Thyroid gland (tissue), 4 donors: ENCODE results near the gene CRY1.

Source experiments
- POLR2A ChIP-seq, 2 donors: fragments of 450-650 bp; IDR thresholded peaks; one replicate each; pipeline ENCODE4 v1.6.1; 2017; ENCODE audit warnings: antibody characterized with exemption in 2 of 2, mild to moderate bottlenecking in 2 of 2, moderate library complexity in 1 of 2
- TF ChIP-seq, protein P1 (sequence below), 6 experiments: fragments of 200-600 bp in 3 of 6; fragments of 450-650 bp in 3 of 6; sonication (generic) in 3 of 6; IDR thresholded peaks; one replicate each; pipeline ENCODE4 v1.5.1; 2016 to 2019; ENCODE audit warnings: antibody characterized with exemption in 6 of 6, mild to moderate bottlenecking in 2 of 6, inconsistent platforms in 1 of 6, moderate library complexity in 1 of 6

- TF ChIP-seq, protein P1, sequence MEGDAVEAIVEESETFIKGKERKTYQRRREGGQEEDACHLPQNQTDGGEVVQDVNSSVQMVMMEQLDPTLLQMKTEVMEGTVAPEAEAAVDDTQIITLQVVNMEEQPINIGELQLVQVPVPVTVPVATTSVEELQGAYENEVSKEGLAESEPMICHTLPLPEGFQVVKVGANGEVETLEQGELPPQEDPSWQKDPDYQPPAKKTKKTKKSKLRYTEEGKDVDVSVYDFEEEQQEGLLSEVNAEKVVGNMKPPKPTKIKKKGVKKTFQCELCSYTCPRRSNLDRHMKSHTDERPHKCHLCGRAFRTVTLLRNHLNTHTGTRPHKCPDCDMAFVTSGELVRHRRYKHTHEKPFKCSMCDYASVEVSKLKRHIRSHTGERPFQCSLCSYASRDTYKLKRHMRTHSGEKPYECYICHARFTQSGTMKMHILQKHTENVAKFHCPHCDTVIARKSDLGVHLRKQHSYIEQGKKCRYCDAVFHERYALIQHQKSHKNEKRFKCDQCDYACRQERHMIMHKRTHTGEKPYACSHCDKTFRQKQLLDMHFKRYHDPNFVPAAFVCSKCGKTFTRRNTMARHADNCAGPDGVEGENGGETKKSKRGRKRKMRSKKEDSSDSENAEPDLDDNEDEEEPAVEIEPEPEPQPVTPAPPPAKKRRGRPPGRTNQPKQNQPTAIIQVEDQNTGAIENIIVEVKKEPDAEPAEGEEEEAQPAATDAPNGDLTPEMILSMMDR (IDR thresholded peaks at IDR 0.05): no peak
- no peak for TF ChIP-seq POLR2A (IDR thresholded peaks at IDR 0.05)
These were observed 107.9 kb downstream of the CRY1 start for GRCh38 chr12:106985479-106985878.
